HepG2 (cell line): ENCODE results near the gene ZNF624.

Experiments
- MEIS2 ChIP-seq: sonication (generic); formaldehyde crosslinking; IDR thresholded peaks from 2 replicates; pipeline ENCODE4 v1.9.0; 2021; ENCODE audit warnings: mild to moderate bottlenecking, missing genetic modification reagents
- TAF1 ChIP-seq: sonication (generic); formaldehyde crosslinking; IDR thresholded peaks from 2 replicates; pipeline ENCODE4 v1.4.0; 2020; ENCODE audit warnings: missing genetic modification reagents
- YY1 ChIP-seq: IDR thresholded peaks from 2 replicates; pipeline ENCODE4 v1.6.1; 2011; ENCODE audit warnings: low read length, low read depth, moderate library complexity, mild to moderate bottlenecking; ENCODE audit not compliant: insufficient read depth, insufficient replicate concordance
- ZNF124 ChIP-seq: sonication (generic); formaldehyde crosslinking; IDR thresholded peaks from 2 replicates; pipeline ENCODE4 v1.4.0; 2020; ENCODE audit warnings: missing genetic modification reagents

DNA sequence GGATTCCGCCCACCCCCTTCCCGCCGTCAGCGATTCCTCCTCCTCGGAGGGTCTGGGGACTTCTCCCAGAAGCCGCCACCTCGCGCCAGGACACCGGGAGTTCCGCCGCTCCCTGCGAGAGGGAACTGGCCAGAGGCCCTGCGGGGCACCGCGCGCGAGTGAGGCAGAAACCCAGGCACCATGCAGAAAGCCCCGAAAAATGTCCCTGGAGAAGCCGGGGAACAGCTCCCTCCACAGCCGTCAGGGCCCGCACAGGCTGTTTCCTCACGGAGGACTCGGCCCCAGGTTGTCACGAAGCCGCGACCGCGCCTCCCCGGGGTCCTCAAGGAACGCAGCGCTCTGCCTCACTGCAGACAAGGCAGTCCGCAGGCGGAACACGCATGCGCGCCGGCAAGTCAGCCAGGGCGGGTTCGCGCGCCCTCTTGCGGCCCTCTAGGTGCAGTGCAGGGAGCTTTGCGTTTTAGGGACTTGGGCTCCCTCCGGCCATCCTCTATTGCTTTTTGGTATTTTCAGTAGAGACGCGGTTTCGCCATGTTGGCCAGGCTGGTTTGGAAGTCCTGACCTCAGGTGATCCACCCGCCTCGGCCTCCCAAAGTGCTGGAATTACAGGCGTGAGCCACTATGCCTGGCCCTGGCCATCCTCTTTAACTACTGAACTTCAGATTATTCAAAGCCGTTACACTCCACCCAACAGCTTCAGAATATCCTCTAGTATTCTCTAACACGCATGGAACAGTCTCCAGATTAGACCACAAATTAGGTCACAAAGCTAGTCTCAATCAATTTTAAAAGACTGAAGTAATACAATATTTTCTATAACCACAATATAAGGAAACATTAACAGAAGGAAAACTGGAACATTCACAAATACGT lies 64.3 kb downstream of the ZNF624 start:
- TF ChIP-seq ZNF124 (CRISPR knock-in tag): no peak
- TF ChIP-seq YY1: peak; percentile 45
- no peak for TF ChIP-seq MEIS2
- TF ChIP-seq TAF1 (CRISPR knock-in tag): peak; percentile 39; the same call in 1 of the 2 replicates
